T-helper 1 cell treated with Interleukin-12 subunit alpha and Interleukin-12 subunit beta and Interleukin-4 antibody, amounts not matched to agents 30 ng/mL and 1 ng/mL, for 36 hours (primary cell): Measurements from ENCODE around the gene LEMD2. TPM values are rescaled to one million over a fixed set of nuclear protein-coding genes. Genes with fewer than 3 reads are reported as not detected.
"Not testable (repeated sequence)": the region's sequence is repeated elsewhere in the genome, so short reads cannot be mapped to it uniquely, and the experiment has no call there.

Experiments used
- intact Hi-C: fragments of 100-400 bp; cut with micrococcal nuclease; formaldehyde crosslinking; loops from one replicate; pipeline ENCODE4 v1.15.1; 2024
- total RNA-seq: library from RNA; stranded (reverse); gene quantifications from 2 replicates; pipeline ENCODE4 v1.2.3, GENCODE V29; 2022

The LEMD2 gene
- 77.0 and 77.2 TPM in 2 replicates for total RNA-seq

- intact Hi-C loops, result loop anchor here (1.0 to 5.0 kb wide), 10 partner anchors 18 to 1898 kb away; partner anchors contain the start of genes FKBP5, HSD17B8, ITPR3 and KIFC1
Observed at GRCh38 chr6:33788694-33789549, at the start of gene LEMD2. Gene LEMD2 (minus strand): TSS chr6:33789130. CDS start chr6:33789116, 14 bp downstream.

- intact Hi-C loops, result no loop called here
Observed at GRCh38 chr6:33837971-33838665, 49.2 kb upstream of the LEMD2 start.

- intact Hi-C loops, result no loop called here
Observed at GRCh38 chr6:33836806-33837469, 48.0 kb upstream of the LEMD2 start.

- intact Hi-C loops, result no loop called here
Observed at GRCh38 chr6:33834401-33835392, 45.8 kb upstream of the LEMD2 start.

- intact Hi-C loops, result no loop called here
Observed at GRCh38 chr6:33833599-33833998, 44.7 kb upstream of the LEMD2 start.

- intact Hi-C loops, result not testable (repeated sequence)
Observed at GRCh38 chr6:33832831-33833230, 43.9 kb upstream of the LEMD2 start.

- intact Hi-C loops, result not testable (repeated sequence)
Observed at GRCh38 chr6:33831725-33832124, 42.8 kb upstream of the LEMD2 start.

- intact Hi-C loops, result no loop called here
Observed at GRCh38 chr6:33830635-33831240, 41.8 kb upstream of the LEMD2 start.

GRCh38 chr6:33828764-33829731 is 40.1 kb upstream of the LEMD2 start:
- intact Hi-C loops, result no loop called here

GRCh38 chr6:33828452-33828763 is 39.5 kb upstream of the LEMD2 start:
- intact Hi-C loops, result no loop called here

GRCh38 chr6:33827546-33828451 is 38.9 kb upstream of the LEMD2 start:
- intact Hi-C loops, result no loop called here

GRCh38 chr6:33826537-33826936 is 37.6 kb upstream of the LEMD2 start:
- intact Hi-C loops, result no loop called here

- intact Hi-C loops, result no loop called here
Observed at GRCh38 chr6:33824461-33825154, 35.7 kb upstream of the LEMD2 start.

GRCh38 chr6:33823806-33824205 is 34.9 kb upstream of the LEMD2 start:
- intact Hi-C loops, result no loop called here

- intact Hi-C loops, result no loop called here
Observed at GRCh38 chr6:33822575-33823395, 33.9 kb upstream of the LEMD2 start.

- intact Hi-C loops, result no loop called here
Observed at GRCh38 chr6:33820784-33821520, 32.0 kb upstream of the LEMD2 start.
